GM12891 (cell line): Measurements from ENCODE around the gene CACNA2D2.

Experiments
- DNase-seq: peaks from one replicate; pipeline ENCODE4 v3.0.0; 2011; ENCODE audit warnings: low spot score; ENCODE audit not compliant: insufficient read length
- FAIRE-seq: peaks from 2 replicates; lab custom pipeline; 2011; peaks lifted over from hg19 to GRCh38; lab: Jason Lieb, UNC
- PAX5 ChIP-seq: IDR thresholded peaks from 2 replicates; pipeline ENCODE4 v1.6.1; 2011; ENCODE audit warnings: low read length, moderate library complexity, mild to moderate bottlenecking; ENCODE audit not compliant: insufficient read depth, severe bottlenecking
- POLR2A ChIP-seq: IDR thresholded peaks from 2 replicates; pipeline ENCODE4 v1.6.1; 2011; ENCODE audit warnings: low read depth, low read length, control low read depth
- POLR2AphosphoS5 ChIP-seq: IDR thresholded peaks from 2 replicates; pipeline ENCODE4 v1.6.1; 2011; ENCODE audit warnings: low read depth, low read length, control low read depth
- POU2F2 ChIP-seq: IDR thresholded peaks from 2 replicates; pipeline ENCODE4 v1.6.1; 2011; ENCODE audit warnings: low read depth, mild to moderate bottlenecking, control low read depth, low read length, moderate library complexity
- SPI1 ChIP-seq: IDR thresholded peaks from 2 replicates; pipeline ENCODE4 v1.6.1; 2011; ENCODE audit warnings: low read depth, low read length, control low read depth
- TAF1 ChIP-seq: IDR thresholded peaks from 2 replicates; pipeline ENCODE4 v1.6.1; 2011; ENCODE audit warnings: low read depth, low read length, control low read depth

CACNA2D2 gene

DNA sequence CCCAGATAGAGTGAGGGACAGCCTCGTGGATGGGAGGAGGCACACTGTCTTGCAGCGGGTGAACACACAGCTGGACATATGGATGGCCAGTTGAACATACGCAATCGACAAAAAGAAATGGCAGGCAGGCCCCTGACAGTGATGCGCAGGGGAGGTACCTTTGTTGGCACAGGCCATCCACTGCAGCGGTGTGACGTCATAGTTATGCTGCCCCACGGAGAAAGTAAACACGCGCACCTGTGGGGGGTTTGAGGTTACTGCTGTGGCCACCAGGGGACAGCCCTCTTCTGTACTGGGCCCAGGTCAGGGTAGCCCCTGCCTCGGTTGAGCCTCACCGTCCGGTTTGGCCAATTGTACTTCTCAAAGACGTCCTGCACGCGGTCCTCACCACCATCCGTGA is 124.7 kb downstream of the CACNA2D2 start:
- FAIRE-seq, result no peak
- TF ChIP-seq PAX5 (no peak), TAF1 (no peak), POLR2AphosphoS5 (no peak), SPI1 (no peak), POU2F2 (no peak), POLR2A (no peak)
- no peak for DNase-seq

DNA sequence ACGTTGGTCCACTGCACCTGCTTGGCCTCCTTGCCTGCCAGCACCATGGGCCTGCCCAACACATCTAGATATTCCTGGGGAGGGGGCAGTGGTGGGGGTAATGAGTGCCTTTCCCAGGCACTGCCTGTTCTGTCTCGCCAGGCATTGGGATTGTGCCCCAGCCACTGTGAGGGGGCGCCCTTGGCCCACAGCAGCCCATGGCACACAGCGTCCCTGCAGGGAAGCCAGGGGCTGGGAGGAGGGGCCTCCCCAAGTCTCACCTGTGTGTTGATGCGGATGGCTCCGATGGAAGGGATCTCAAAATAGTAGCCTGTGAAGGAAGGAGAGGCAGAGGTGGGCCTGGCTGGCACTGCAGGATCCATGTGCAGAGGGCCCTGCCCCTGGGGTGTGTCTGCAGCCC is 125.4 kb downstream of the CACNA2D2 start:
- no peak for TF ChIP-seq SPI1
- TF ChIP-seq TAF1, result no peak
- TF ChIP-seq PAX5, result no peak
- no peak for TF ChIP-seq POLR2AphosphoS5
- TF ChIP-seq POLR2A, result no peak
- DNase-seq (no peak), FAIRE-seq (no peak)

DNA sequence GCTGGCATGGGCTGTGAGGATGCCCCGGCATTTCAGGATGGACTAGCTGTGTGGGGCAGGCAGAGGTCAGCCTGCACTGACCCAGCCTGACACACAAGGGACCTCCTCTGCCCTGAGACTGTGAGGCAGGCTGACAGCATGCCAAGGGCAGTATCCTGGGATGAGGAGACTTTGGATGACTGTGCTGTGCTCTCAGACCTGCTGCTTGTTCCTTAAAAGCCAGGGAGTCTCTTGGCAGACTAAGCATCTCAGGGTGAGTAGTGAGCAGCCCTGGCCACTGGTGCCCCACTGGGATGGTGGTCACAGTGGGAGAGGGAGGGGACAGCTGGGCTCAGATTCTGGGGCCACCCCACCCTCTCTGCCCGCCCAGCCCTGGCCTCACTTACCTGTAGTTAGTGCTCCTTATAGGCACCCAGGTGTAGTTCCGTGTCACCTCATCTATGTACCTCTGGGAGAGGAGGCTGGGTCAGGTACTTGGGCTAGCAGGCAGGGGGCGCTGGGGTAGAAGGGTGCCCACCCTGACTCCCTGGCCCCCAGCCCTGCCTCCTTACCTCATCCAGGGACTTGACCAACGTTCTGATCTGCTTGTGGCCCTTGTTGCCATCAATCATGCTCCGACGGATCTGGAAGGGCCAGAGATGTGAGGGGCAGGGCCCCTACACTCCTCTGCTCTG is 128.0 kb downstream of the CACNA2D2 start:
- TF ChIP-seq TAF1 (no peak), POU2F2 (no peak), POLR2A (no peak), SPI1 (no peak), PAX5 (no peak), POLR2AphosphoS5 (no peak)
- no peak for DNase-seq
- FAIRE-seq, result no peak

DNA sequence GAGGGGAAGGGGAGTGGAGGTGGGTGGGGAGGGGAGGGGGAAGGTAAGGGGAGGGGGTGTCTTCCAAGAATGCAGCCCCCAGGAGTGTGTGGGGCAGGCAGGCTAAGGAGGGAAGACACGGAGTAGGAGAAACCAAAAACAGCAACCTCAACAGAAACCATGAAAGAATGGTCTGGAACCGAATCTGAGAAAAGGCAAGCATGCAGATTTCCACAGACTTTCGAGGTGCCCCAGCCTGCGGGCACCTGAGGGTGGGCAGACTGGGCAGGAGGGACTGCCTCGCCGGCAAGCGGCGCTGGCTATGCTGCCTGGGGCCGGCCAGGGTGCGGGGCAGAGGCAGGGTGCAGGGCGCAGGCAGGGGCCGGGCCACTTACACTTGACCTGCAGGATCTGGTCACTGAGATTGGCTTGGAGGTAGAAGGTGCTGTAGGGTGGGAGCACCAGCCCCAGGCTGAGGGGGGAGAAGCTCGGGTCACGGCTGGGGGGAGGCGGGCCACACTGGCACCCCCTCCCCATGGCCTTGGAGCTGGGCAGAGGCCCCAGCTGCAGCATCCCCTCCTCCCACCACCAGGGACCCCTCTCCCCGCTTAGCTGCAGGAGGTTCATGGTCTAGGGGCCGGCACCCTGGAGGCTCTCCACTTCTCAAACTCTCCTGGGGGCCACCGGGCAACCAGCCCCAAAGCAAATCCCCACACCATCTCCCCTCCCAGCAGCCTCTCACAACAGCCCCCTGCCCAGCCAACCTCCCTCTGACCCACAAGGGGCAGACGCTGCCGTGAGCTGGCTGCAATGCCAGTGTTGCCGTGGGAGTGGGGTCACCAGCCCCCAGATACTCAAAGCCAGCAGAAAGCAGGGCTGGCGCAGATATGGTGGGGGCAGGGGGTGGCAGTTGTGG is 128.8 kb downstream of the CACNA2D2 start:
- TF ChIP-seq SPI1 (no peak), POLR2AphosphoS5 (no peak)
- FAIRE-seq, result no peak
- DNase-seq, result no peak

DNA sequence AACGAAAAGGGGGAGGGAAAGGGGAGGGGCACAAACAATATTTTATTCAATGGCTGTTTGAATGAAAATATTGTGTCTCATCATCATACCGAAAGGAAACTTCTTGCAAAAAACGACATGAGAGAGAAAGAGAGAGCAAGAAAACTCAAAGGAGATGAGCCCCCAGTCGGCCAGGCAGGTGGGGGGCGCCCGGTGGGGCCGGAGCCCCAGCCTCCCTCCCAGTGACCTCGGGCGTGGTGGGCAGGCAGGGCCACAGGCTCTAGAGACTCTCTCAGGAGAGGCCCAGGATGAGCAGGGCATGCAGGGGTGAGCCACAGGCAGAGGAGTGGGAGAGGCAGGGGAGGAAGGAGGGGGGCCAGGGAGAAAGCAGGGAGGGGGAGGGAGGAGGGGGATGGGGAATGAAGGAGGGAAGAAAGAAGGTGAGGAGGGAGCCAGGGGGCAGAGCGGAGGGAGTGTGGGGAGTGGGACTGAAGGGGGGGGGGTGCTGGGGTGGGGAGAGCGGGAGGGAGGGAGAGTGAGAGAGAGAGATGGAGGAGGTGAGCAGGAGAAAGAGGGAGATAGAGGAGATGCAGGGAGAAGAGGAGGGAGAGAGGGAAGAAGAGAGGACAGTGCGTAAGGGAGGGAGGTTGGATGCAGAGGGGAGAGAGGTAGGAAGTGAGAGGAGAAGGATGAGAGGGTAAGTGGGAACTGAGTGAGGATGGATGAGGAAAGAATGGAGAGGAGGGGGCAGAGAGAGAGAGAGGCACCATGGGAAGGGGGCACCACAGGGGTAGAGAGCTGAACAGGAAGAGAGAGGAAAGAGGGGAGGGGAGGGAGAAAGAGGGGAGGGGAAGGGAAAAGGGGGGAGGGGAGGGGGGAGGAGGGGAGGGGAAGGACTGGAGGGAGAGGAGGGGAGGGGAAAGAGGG is 130.0 kb downstream of the CACNA2D2 start:
- DNase-seq (no peak), FAIRE-seq (no peak)
- TF ChIP-seq TAF1 (no peak), POLR2A (no peak), POU2F2 (no peak), PAX5 (no peak), POLR2AphosphoS5 (no peak), SPI1 (no peak)

DNA sequence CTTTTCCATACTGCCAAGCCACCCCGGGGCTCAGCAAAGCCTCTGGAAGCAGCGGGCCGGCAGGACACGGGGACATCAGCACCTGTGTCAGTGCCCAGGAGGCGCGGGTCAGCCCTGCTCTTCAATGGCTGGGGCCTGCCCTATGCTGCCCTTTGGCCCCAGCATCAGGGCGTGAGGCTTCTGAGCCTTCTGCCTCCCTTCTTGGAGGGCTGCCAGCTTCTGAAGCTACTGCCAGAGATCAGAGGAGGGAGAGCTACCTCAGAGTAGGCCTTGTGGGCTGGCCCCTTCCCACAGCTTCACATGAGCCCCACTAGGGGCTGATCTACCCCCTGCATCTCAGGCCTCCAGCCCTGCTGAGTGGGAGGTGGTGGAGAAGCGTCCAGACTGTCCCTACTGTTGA is 131.1 kb downstream of the CACNA2D2 start:
- DNase-seq (no peak), FAIRE-seq (no peak)
- TF ChIP-seq POLR2AphosphoS5, result no peak
- no peak for TF ChIP-seq PAX5
- no peak for TF ChIP-seq POU2F2
- TF ChIP-seq POLR2A, result no peak
- no peak for TF ChIP-seq TAF1
- TF ChIP-seq SPI1, result no peak

DNA sequence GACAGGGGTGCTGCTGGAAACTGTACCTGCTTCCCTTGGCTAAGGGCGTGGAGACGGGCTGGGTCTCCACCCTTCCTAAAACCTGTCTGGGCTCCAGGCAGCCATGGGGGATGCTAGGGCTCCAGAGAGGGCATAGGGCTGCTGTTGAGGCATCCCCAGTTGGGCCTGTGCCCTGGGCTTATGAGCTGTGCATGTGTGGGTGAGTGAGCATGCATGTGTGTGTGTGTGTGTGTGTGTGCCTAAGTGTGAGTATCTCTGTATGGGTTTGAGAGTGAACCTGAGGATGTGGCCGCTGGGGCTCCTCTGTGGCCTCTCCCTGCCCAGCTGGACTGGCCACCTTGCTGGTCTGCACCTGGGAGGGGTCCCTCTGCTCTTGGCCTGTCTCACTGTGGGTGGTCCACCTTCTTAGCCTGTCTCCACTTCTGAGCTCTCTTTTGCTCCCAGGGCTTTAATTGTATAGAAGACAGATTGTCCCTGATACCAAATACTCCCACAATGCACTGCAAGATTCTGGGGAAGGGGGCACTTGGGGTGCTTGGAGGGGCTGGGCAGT is 132.2 kb downstream of the CACNA2D2 start:
- no peak for DNase-seq
- FAIRE-seq, result no peak
- TF ChIP-seq POLR2AphosphoS5 (no peak), POLR2A (no peak), TAF1 (no peak), PAX5 (no peak), POU2F2 (no peak), SPI1 (no peak)

DNA sequence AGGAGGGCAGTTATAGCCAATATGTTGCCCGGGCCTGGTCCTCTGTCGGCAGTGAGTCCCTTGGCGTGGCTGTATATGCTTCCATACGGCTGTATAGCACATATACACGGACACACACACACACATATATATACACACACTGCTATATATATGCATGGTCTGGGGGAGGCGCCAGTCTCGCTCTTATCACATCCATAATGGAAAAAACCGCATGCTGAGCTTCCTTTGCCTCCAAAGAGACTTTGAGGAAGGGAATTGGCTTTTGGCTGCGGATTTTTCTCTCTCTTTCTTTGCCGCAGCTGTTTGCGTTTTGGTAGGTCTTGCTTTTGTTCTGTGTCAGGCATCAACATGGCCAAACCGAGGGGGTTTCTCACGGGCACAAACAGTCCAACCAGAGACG is 132.8 kb downstream of the CACNA2D2 start:
- TF ChIP-seq POLR2A, result no peak
- no peak for TF ChIP-seq TAF1
- no peak for FAIRE-seq
- DNase-seq, result no peak

DNA sequence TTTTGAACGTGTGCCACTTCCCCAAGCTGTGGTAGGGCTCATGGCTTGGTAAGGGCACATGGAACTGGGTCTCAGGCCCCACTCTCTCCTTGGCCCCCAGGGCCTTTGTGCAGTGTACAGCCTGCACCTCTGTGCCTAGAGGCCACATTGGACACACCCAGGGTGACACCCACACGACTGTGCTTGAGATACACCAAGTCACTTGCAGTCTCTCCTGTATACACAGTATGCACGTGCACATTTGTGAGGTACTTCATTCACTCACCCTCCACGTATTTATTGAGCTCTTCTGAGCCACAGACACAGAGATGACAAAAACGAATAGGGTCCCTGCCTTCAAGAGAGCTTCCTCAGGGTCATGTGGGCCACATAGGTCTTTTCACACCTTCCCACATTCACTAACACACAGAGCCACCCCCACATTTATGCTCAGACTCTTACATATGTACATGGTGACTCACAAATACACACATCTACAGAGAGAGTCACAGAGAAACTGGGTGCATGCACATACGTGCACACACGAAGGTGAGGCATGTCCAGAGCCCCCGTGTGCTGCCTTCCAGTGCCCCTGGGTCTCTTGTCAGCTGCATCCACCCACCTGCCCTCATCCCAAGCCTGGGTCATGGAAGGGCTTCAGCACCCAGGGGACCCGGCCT is 134.3 kb downstream of the CACNA2D2 start:
- DNase-seq (no peak), FAIRE-seq (no peak)
- TF ChIP-seq PAX5 (no peak), TAF1 (no peak), SPI1 (no peak), POU2F2 (no peak), POLR2A (no peak), POLR2AphosphoS5 (no peak)

DNA sequence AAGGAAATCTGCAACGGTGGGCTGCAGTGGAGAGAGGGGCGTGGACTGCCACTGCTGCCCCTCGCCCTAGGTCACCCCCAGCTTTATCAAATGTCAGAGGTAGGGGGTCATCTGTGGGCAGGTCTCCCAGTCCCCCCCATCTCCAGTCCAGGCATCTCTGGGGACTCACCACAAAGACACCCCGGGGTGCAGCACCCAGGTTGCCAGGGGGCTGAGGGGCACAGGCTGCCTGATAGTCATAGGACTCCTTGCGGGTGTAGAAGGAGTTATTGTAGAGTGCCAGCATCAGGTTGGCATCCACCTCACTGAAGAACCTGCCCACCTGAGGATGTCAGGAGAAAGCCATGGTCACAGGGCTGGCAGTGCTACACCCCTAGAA is 137.6 kb downstream of the CACNA2D2 start:
- DNase-seq (no peak), FAIRE-seq (no peak)
- TF ChIP-seq POLR2A (no peak), TAF1 (no peak), POLR2AphosphoS5 (no peak), PAX5 (no peak), SPI1 (no peak), POU2F2 (no peak)
